ENCODE data around the gene NSG2. TPM values are rescaled to one million over a fixed set of nuclear protein-coding genes. Genes with fewer than 3 reads are reported as not detected.

Gene NSG2
- 1 to 10 TPM in 1 of 2 donors, not detected in 1; 2.9 TPM for total RNA-seq

DNA sequence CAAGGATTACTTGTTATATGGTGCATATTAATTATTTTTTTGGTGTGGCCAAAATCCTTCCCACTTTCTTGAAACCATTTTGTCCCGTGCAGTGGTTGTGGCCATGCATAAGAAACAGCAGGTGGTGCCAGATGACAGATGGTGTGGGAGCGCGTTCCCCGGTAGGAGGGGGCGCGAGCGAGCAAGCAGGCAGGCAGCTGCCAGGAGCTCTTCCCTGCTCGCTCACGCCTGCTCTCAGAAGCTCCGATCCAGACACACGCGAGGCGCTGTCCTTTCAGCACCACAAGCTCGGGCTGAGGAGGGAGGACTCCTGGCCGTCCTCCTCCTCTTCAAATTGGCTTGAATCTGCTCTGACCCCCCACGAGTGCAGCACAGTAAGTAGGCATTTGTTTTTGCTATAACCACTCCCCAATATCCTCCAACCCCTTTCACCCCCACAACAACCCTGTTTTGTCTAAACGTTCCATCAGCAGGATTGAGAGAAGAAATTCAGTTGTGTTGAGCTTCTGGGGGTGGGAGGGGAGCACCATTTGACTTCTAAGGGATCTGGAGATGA is at the start of gene NSG2:
TSS of gene NSG2 (plus strand) at position 237 of the 556 bp plus-strand sequence. CDS start 1,050 bp downstream, outside the sequence.
- Histone ChIP-seq H3K4me1 (no peaks in the 10 kb centered on the region), H3K36me3 (replicated peaks in 1 of 2; ENCODE audit: insufficient read depth in 1 of 2, low read depth in 2 of 2) (no peaks in the 10 kb centered on the region), H3K4me3 (no peak within 1 kb of the TSS), H3K9me3 (no peaks in the 10 kb centered on the region), H3K27me3 (no peaks in the 10 kb centered on the region), H3K27ac (no peak within 1 kb of the TSS)
- intact Hi-C loops (cut with DNase I) = loop anchor here (2.0 kb wide), 1 partner anchor 269 kb away; no protein-coding TSS in a partner anchor
- ATAC-seq (peak; percentile 97), DNase-seq (peak; percentile 84 to 93 (median 92))
- 1 to 6% methylated on average over 15 to 17 of the region's 17 CpGs for WGBS, 2 donors
- TF ChIP-seq POLR2A (IDR thresholded peaks at IDR 0.05) = no peak
- TF ChIP-seq, protein P1, sequence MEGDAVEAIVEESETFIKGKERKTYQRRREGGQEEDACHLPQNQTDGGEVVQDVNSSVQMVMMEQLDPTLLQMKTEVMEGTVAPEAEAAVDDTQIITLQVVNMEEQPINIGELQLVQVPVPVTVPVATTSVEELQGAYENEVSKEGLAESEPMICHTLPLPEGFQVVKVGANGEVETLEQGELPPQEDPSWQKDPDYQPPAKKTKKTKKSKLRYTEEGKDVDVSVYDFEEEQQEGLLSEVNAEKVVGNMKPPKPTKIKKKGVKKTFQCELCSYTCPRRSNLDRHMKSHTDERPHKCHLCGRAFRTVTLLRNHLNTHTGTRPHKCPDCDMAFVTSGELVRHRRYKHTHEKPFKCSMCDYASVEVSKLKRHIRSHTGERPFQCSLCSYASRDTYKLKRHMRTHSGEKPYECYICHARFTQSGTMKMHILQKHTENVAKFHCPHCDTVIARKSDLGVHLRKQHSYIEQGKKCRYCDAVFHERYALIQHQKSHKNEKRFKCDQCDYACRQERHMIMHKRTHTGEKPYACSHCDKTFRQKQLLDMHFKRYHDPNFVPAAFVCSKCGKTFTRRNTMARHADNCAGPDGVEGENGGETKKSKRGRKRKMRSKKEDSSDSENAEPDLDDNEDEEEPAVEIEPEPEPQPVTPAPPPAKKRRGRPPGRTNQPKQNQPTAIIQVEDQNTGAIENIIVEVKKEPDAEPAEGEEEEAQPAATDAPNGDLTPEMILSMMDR (IDR thresholded peaks at IDR 0.05) = peak; percentile 49 to 96 (median 90)

DNA sequence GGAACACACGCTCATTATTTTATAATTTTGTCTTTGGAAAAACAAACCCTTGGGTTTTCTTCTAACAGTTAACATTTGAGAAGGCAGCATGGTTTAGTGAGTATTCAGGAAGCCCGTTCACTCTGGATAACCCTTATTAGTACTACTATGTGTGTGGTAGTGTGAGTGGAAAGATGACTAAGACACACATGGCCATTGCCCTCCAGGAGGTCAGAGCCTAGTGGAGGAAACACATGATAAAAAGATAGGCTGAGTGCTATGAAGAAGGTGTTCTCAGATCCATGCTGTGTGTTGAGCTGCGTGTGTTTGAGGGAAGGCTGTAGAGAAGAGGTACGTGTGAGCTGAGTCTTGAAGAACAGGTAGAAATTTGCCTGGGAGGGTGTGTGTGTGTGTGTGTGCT is 48.2 kb upstream of the NSG2 start:
- TF ChIP-seq POLR2A (IDR thresholded peaks at IDR 0.05) = no peak
- TF ChIP-seq, protein P1 (IDR thresholded peaks at IDR 0.05) = no peak
- H3K36me3 ChIP-seq (replicated peaks in 1 of 2; ENCODE audit: insufficient read depth in 1 of 2, low read depth in 2 of 2) = no peaks in the 10 kb centered on the region
- H3K4me1 ChIP-seq = no peaks in the 10 kb centered on the region
- 61 to 68% methylated on average over 4 of the region's 4 CpGs for WGBS, 2 donors
- no peak overlapping the region for H3K4me3 ChIP-seq
- H3K27ac ChIP-seq = no peak overlapping the region
- intact Hi-C loops (cut with DNase I) = no loop called here
- ATAC-seq (no peak), DNase-seq (no peak)
- no peaks in the 10 kb centered on the region for H3K27me3 ChIP-seq
- no peaks in the 10 kb centered on the region for H3K9me3 ChIP-seq

DNA sequence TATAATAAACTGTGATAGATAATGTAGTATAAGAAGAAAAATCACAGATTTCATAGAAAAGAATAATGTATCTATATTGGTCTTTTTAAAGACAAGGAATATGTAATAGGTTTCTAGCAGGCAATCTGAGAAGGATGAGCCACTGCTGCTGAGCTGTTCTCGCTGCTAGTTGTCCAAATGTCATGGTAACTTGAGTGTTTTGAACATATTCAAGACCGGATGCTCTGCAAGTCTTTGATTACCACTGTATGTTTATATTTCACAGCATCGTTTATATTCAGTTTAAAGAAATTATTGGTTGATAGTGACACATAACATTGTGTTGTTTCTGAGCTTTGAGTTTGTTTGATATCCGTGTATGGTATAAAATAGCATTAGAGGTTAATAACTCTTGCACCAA is 47.0 kb upstream of the NSG2 start:
- no peak for ATAC-seq
- H3K27ac ChIP-seq = no peak overlapping the region
- no peaks in the 10 kb centered on the region for H3K36me3 ChIP-seq (replicated peaks in 1 of 2; ENCODE audit: insufficient read depth in 1 of 2, low read depth in 2 of 2)
- intact Hi-C loops (cut with DNase I) = no loop called here
- H3K4me3 ChIP-seq = no peak overlapping the region
- H3K27me3 ChIP-seq = no peaks in the 10 kb centered on the region
- TF ChIP-seq, protein P1 (IDR thresholded peaks at IDR 0.05) = no peak
- no peak for TF ChIP-seq POLR2A (IDR thresholded peaks at IDR 0.05)
- WGBS, 2 donors = 55 to 64% methylated on average over 4 of the region's 4 CpGs
- DNase-seq = no peak
- no peaks in the 10 kb centered on the region for H3K9me3 ChIP-seq
- H3K4me1 ChIP-seq = no peaks in the 10 kb centered on the region

DNA sequence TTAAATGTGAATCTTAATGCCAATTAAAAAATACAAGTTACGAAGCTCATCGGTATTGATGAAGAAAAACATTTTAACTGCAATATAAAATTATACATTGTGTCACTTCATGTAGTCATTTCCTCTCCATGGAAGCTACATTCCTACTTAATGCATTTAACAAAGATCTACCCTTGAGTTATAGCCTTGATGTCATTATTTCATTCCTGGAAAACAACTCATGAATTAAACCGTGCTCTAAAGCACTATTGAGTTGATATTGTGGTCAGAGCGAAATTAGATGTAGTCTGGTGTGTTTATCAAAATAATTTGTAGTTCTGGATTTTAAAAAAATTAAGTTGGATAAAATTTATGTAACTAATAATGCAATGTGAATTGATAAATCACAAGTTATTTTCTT is 45.4 kb upstream of the NSG2 start:
- TF ChIP-seq POLR2A (IDR thresholded peaks at IDR 0.05) = no peak
- TF ChIP-seq, protein P1 (IDR thresholded peaks at IDR 0.05) = no peak
- Histone ChIP-seq H3K27me3 (no peaks in the 10 kb centered on the region), H3K4me1 (no peaks in the 10 kb centered on the region), H3K9me3 (no peaks in the 10 kb centered on the region), H3K27ac (no peak overlapping the region), H3K36me3 (replicated peaks in 1 of 2; ENCODE audit: insufficient read depth in 1 of 2, low read depth in 2 of 2) (no peaks in the 10 kb centered on the region), H3K4me3 (no peak overlapping the region)
- intact Hi-C loops (cut with DNase I) = no loop called here
- DNase-seq (no peak), ATAC-seq (no peak)
- WGBS, 2 donors = 84 to 90% methylated on average over 4 of the region's 4 CpGs

DNA sequence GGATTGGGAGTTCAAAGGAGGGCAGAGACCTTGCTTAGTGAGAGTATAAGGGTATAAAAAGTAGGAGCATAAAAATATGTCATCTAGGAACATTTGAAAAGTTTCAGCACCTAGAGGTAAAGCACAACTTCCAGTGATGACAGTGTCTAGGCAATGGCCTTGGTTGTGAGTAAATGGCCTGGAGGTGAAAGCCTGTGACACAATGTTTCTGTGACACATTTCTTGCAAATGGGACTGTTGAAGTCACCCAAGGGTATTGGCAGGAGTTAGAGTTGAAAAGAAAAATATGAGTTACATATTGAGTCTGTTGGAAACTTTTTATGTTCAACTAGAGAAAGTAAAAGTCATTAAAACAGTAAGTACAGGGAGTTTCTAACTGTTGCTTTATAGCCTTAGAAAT is 41.7 kb upstream of the NSG2 start:
- Histone ChIP-seq H3K4me3 (no peak overlapping the region), H3K36me3 (replicated peaks in 1 of 2; ENCODE audit: insufficient read depth in 1 of 2, low read depth in 2 of 2) (no peaks in the 10 kb centered on the region), H3K4me1 (no peaks in the 10 kb centered on the region), H3K27ac (no peak overlapping the region), H3K9me3 (no peaks in the 10 kb centered on the region), H3K27me3 (no peaks in the 10 kb centered on the region)
- TF ChIP-seq POLR2A (IDR thresholded peaks at IDR 0.05) = no peak
- TF ChIP-seq, protein P1 (IDR thresholded peaks at IDR 0.05) = no peak
- intact Hi-C loops (cut with DNase I) = no loop called here
- ATAC-seq (no peak), DNase-seq (no peak)
